ENCODE results near the gene SHISA6.

DNA sequence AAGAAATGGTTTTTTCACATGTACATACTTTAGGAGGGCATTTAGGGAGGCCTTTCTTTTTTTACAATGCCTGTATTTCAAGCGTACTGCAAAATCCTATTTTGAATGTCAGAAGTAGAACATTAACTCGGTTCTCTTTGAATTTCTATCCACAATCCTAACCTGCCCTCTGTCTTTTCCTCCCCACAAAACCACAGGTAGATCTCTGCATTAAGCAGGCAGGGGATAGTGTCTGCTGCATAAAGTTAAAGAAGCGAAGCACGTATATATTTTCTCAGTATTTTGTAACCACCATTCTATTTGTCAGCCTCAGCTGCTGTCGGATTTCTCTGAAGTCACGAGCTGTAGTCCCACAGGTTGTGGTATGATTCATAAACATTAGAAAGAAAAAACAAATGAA, 137.5 kb downstream of the SHISA6 start:
- TF ChIP-seq, protein P1, sequence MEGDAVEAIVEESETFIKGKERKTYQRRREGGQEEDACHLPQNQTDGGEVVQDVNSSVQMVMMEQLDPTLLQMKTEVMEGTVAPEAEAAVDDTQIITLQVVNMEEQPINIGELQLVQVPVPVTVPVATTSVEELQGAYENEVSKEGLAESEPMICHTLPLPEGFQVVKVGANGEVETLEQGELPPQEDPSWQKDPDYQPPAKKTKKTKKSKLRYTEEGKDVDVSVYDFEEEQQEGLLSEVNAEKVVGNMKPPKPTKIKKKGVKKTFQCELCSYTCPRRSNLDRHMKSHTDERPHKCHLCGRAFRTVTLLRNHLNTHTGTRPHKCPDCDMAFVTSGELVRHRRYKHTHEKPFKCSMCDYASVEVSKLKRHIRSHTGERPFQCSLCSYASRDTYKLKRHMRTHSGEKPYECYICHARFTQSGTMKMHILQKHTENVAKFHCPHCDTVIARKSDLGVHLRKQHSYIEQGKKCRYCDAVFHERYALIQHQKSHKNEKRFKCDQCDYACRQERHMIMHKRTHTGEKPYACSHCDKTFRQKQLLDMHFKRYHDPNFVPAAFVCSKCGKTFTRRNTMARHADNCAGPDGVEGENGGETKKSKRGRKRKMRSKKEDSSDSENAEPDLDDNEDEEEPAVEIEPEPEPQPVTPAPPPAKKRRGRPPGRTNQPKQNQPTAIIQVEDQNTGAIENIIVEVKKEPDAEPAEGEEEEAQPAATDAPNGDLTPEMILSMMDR (conservative IDR thresholded peaks at IDR 0.05; ENCODE audit: low read length), result no peak
- TF ChIP-seq EZH2phosphoT487 (IDR thresholded peaks at IDR 0.05; ENCODE audit: borderline replicate concordance, low read depth, low read length), result no peak
